M059J (cell line): ENCODE measurements around the gene ITPRIPL1. TPM values are rescaled to one million over a fixed set of nuclear protein-coding genes. Genes with fewer than 3 reads are reported as not detected.
"Not testable (repeated sequence)": the region's sequence is repeated elsewhere in the genome, so short reads cannot be mapped to it uniquely, and the experiment has no call there.

ENCODE experiments used
- DNase-seq: peaks from one replicate; pipeline ENCODE4 v3.0.0-alpha.2; 2012; ENCODE audit warnings: low read depth
- total RNA-seq: library from RNA; depleted of rRNA; stranded (reverse); fragments of >200 nt; shearing (Covaris generic); gene quantifications from 2 replicates; pipeline ENCODE4 v1.2.3, GENCODE V29; 2014; rRNA removed

ITPRIPL1 gene, protein sequence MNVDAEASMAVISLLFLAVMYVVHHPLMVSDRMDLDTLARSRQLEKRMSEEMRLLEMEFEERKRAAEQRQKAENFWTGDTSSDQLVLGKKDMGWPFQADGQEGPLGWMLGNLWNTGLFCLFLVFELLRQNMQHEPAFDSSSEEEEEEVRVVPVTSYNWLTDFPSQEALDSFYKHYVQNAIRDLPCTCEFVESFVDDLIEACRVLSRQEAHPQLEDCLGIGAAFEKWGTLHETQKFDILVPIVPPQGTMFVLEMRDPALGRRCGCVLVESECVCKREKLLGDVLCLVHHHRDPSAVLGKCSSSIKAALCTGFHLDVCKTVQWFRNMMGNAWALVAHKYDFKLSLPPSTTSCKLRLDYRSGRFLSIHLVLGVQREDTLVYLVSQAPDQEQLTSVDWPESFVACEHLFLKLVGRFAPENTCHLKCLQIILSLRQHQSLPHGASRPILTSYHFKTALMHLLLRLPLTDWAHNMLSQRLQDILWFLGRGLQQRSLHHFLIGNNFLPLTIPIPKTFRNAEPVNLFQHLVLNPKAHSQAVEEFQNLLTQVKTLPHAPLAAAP
- total RNA-seq, result 1.3 and 3.2 TPM in 2 replicates

DNA sequence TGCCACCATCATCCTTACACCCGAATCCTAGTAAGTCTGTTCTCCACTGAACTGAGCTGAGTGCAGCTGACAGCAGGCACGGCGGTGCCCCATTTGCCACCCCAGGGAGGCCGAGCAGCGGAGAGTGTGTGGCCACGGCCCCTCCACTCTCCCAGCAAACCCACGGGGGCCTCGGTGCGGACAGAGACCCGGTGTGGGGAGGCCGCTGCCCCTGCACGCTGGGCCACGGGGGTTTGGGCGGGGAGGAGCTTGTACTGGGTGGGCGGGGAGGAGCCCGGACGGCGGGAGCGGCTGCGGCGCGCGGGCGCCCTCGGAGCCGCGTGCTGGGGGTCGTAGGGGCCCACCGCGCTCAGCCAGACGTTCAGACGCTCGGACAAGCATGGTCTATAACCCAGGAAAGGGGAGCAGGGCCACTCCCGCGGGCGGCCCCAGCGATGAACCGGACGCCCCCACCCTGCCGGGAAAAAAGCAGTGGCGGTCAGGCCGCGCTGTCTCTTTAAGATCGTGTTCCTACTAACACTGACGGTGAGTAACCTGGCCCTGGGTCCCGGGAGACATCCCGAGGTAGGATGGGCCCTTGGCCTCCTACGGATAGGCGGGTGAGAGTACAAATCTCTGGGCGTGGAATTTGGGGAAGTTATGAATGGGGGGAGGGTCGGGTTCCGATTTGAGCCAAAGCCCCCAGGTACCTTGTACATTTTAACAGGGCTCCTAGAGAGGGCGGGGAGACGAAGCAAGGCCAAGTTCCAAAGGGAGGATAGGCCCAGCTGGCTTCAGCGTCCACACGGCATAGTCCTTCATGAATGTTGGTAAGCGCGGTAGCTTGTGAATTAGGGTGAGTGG is at the start of gene ITPRIPL1:
TSS of gene ITPRIPL1 (plus strand) at position 277 of the 843 bp plus-strand sequence. CDS start at position 800, 523 bp downstream.
- no peak for DNase-seq

GRCh38 chr2:96276787-96277499 is 48.2 kb upstream of the ITPRIPL1 start:
- no peak for DNase-seq

- no peak for DNase-seq
Measured at GRCh38 chr2:96287273-96287856, 37.8 kb upstream of the ITPRIPL1 start.

DNA sequence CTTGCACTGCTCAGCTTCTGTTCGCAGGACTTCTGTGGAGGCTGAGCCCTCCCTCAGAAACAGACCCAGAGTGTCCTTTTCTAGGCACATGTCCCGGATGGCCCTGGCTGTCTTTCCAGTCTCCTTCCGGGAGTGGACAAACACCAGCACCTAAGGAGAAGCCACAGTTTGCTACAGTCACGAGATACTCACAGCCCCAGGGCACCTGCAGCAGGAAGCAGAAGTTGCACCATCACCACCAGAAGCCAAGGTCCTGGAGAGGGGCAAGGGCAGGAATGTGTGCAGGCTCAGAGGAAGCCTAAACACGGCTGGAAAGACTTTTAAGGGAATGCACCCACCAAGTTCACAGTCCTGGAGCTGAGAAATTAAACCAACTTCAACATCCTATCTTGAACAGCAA is 33.4 kb upstream of the ITPRIPL1 start:
- DNase-seq, result no peak

DNA sequence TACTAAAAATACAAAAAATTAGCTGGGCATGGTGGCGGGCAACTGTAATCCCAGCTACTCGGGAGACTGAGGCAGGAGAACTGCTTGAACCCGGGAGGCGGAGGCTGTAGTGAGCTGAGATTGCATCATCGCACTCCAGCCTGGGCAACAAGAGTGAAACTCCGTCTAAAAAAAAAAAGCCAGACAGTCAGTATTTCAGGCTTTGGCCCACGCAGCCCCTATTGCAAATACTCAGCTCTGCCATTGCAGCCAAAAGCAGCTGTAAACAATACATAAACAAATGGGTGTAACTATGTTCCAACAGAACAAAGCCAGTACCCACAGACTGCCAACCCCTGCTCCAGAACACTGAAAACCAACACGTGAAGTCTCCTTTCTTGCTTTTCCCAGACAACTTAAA is 30.8 kb upstream of the ITPRIPL1 start:
- not testable (repeated sequence) for DNase-seq

DNA sequence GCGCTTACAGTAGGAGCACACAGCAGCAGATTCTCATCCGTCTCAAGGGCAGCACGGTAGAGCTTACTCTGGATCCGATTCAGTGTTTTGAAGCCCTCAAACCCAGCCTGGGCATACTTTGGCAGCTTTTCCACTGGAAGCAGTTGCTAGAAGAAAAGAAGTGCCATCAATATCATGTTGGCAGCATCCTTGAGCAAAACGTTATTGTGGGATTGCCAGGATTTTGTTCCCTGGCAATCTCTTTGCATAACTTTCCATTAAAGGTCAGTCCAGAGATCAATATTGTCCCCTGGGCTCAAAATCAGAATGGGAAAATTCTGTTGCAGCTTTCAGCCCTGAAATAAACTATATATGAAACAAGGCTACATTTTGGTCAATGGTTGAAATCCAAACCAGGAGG is 28.2 kb upstream of the ITPRIPL1 start:
- DNase-seq, result no peak

GRCh38 chr2:96301865-96302264 is 23.3 kb upstream of the ITPRIPL1 start:
- no peak for DNase-seq

DNA sequence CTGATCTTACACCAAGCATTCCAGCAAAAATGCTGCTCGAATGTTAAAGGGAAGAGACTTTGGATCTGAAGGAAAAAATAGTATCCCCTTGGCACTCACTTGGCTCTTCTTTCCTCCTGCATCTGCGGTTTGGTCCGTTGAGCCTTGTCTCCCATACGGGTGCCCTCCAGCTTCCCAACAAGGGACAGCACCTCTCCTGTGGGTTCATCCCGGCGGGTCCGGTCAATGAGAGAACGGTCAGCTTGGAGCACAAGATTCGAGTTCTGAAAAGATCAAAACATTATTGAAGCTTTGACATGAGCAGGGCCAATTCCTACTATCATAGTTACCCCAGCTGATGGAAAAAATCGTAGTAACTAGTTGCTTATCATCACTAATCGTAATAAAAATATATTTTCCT is 20.5 kb upstream of the ITPRIPL1 start:
- DNase-seq, result no peak

GRCh38 chr2:96305091-96305978 is 19.8 kb upstream of the ITPRIPL1 start, which contains the start of gene SNRNP200:
Gene SNRNP200, minus strand, starts transcription at chr2:96305546. Its CDS starts 109 bp downstream, at chr2:96305437.
- peak; percentile 83 for DNase-seq

- no peak for DNase-seq
Measured at GRCh38 chr2:96305979-96306308, 19.2 kb upstream of the ITPRIPL1 start.

DNA sequence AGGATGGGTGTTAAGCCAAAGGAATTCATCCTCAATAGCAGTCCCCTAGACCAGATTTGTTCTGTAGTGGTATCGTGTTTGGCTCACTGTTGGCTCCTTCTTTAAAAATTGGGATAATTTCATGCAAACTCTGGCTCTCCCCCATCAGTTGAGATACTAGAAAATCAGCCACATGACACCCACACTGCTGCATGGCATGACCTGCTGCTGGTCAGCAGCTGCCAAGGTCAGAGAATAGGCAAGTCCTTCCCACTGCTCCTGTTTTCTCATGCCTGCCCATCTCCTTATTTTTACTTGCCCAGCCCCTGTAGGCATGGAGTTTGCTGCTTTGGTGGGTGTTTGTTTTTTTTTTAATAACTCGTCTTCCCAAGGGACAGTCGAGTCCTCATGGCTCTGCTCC is 18.7 kb upstream of the ITPRIPL1 start:
- no peak for DNase-seq

GRCh38 chr2:96308248-96308647 is 16.9 kb upstream of the ITPRIPL1 start:
- DNase-seq, result no peak

DNA sequence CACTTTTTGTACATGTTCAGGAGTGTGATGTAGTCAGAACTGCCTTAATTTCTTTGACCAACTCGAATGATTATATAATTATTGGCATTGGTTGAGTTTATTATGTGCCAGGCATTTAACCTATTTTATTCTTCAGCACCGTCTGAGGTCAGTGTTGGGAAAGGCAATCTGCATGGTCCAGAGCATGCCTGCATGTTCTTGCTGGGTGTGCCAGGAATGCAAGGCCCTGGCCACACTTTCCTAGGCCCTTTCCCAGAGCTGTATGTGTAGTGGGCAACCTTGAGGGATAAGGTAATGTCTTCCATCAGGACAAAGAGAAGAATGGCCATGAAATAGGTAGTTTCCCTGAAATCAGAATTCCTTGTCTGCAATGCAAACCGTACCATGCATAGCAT is 10.1 kb upstream of the ITPRIPL1 start:
- no peak for DNase-seq

DNA sequence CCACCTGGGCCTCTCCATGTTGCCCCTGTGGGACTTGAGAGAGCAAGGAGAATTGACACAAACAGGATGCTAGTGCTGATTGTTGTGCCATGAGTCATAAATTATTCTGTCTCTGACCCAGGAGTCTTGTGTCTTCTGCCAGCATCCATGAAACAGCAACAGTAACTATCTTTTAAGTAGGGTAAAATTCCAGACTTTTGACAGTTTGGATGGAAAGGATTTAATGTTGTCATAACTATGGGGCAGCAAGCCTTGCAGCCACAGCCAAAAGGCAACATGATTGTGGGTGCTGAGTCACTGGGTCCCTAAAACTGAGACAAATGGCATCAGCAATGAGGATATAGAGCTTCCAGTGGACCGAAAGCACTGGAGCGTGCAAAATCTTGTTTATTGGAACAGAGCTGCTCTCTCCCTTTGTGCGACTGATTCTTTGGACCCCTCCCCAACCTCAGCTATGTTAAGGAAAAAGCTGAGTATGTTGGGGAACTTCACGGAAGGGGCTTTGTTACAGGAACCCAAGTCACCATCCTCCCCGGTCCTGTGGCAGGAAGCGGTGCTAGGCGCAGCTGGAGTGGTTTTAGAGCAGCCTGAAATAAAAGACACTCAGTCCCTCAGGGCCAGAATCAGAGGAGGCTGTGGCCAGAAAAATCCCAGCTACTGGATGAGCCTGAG is 9.6 kb upstream of the ITPRIPL1 start:
- peak; percentile 95 for DNase-seq

GRCh38 chr2:96316999-96317398 is 8.1 kb upstream of the ITPRIPL1 start:
- no peak for DNase-seq

DNA sequence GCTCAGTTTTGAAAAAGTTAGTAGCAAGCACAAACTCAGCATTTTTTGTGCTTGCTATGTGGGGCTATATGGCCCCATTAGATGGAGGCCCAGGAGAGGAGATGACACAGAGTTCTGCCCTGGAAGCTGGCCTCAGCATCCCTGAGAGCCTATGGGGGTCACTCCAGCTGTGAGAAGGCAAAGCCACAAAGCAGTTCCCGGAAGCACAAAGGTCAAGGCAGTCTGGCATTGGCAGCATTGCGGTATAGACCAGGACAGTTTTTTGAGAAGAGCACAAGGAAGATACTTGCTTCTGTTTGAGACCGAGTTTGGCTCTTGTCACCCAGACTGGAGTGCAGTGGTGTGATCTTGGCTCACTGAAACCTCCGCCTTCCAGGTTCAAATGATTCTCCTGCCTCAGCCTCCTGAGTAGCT is 7.5 kb upstream of the ITPRIPL1 start:
- DNase-seq, result no peak

DNA sequence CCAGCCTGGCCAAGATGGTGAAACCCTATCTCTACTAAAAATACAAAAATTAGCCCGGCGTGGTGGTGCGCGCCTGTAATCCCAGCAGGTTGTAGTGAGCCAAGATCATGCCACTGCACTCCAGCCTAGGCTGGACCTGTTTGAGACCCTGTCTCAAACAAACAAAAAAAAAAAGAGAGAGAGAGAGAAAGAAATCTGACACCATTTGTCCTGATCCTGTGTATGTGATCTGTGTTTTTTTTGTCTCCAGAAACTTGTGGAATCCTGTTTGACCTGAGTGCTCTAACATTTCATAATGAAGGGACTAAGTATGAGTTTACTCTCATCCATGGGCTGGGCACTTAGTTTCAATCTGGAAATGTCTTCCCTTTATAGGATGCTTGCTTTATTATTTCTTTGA is 6.4 kb upstream of the ITPRIPL1 start:
- DNase-seq, result no peak

DNA sequence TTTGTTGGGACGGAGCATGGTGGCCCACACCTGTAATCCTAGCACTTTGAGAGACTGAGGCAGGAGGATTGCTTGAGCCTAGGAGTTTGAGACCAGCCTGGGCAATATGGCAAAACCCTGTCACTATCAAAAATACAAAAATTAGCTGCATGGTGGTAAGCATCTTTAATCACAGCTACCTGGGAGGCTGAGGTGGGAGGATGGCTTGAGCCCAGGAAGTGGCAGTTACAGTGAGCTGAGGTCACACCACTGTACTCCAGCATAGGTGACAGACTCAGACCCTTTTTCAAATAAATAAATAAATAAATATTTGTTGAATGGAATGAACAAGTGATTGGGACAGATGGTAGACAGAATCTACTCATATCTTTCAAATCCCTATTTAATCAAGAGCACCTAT is 5.7 kb upstream of the ITPRIPL1 start:
- DNase-seq, result no peak

GRCh38 chr2:96320326-96320725 is 4.8 kb upstream of the ITPRIPL1 start:
- no peak for DNase-seq
